GM11168 (cell line): Measurements from ENCODE around the gene SOHLH2.

Experiments
- in situ Hi-C: fragments of 300-500 bp; cut with MboI; formaldehyde crosslinking; loops from one replicate; pipeline ENCODE4 v1.12.0; 2022; ENCODE audit warnings: low sequenced_read_pairs; ENCODE audit not compliant: unreplicated experiment

Gene SOHLH2

DNA sequence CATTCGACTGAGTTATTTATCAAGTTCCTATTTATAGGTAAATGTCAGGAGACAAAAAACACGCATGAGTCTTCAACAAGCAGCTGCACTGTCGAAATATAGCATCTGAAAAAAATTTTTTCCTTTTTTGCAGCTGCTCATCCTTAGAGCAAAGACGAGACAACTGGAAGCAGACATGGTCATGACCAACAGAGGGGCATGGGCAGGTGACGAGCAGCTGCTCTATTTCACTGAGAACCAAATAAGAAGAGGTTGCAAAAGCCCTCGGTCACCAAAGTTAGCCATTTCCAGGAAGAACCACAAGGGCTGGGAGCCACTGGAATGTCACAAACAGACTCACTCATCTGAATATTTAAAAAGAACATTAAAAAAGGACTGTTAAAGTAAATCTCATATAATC, 22.2 kb downstream of the SOHLH2 start:
- in situ Hi-C loops = no loop called here

DNA sequence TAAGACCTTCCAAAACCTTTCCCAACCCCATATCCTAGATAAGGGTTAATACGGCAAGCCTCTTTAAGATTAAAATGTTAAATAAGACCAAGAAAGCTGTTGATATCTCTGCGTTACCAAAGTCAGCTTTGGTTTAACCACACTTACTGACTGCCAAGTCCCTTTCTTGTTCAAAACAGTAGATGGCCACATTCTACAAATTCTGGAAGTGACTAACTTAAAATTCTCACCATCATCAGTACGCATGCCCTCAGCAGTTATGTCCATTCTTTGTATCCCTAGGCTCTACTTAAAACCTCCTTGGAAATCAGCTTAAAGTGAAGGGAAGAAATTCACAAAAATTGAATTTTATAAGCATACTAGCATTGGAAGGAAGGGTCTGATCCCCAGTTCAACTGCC, 23.6 kb downstream of the SOHLH2 start:
- in situ Hi-C loops = no loop called here

DNA sequence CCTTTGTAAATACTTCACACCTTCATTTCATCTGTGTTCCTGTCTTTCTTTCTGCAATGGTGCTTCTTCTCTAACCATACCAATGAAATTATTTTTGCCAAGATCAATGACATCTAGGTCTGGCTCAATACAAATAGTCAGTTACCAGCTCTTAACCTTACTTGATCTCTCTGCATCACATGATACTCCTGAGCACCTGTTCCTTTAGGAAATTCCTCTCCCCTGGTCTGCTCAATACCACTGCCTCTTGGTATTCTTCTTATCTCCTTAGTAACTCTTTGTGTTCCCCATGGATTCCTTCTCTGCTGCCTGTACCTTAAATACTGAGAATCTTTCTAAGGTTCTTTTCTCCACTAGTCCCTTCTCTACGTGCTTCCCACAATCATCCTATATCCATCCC, 25.9 kb downstream of the SOHLH2 start:
- in situ Hi-C loops = no loop called here

DNA sequence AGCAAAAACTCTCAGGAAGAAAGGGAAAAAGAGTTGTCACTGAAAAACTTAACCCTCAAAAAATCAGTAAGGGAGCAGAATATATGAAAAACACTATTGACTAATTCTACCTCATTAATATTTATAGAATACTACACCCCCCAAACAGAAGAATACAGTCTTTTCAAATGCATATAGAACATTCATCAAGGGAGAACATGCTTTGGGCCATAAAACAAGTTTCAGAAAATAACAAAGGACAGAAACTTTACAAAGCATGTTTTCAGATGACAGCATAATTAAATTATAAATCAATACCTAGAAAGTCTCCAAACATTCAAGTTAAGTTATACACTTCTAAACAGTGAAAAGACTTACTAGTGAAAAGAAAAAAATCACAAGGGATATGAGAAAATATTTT, 30.5 kb downstream of the SOHLH2 start:
- in situ Hi-C loops = no loop called here

- in situ Hi-C loops = no loop called here
Measured at GRCh38 chr13:36175621-36176020, 38.7 kb downstream of the SOHLH2 start.

- in situ Hi-C loops = no loop called here
Measured at GRCh38 chr13:36174923-36175322, 39.4 kb downstream of the SOHLH2 start.

GRCh38 chr13:36173571-36174322, 40.6 kb downstream of the SOHLH2 start:
- in situ Hi-C loops = no loop called here

DNA sequence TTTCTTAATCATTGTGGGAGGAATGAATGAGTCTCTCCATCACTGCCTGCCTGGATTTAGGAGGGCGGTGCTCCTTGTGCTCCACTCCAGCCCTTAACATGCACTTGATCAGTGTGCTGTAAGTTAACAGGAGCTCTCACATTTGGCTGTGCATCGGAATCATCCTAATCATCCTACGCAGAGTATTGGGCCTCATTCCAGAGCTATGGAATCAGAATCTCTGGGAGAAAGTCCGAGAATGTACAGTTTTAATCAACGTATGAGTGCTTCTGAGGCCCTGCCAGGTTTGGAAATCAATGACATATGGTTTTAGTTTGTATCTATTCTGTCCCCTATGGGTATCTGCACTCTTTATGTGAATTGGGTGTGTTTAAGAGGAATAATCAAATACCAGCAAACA, 48.3 kb downstream of the SOHLH2 start:
- in situ Hi-C loops = no loop called here

GRCh38 chr13:36163809-36164308, 50.5 kb downstream of the SOHLH2 start:
- in situ Hi-C loops = no loop called here

DNA sequence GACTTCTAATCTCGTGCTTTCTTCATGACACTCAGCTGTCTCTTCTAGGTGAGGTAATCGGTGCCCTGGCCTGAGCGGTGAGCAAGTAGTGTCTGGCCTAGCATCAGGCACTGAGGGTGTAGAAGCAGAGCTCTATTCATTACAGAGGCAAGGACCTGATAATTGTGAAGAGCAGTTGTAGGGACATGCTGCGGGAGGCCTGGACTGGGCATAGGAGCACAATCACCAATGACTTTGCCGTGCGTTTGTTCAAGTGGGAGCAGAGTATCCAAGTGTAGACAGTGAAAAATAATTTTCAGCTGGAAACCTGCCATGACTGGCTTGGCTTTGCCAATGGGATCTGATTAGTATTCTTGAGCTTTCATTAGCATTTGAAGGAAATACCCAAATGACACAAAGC, 51.1 kb downstream of the SOHLH2 start:
- in situ Hi-C loops = no loop called here

DNA sequence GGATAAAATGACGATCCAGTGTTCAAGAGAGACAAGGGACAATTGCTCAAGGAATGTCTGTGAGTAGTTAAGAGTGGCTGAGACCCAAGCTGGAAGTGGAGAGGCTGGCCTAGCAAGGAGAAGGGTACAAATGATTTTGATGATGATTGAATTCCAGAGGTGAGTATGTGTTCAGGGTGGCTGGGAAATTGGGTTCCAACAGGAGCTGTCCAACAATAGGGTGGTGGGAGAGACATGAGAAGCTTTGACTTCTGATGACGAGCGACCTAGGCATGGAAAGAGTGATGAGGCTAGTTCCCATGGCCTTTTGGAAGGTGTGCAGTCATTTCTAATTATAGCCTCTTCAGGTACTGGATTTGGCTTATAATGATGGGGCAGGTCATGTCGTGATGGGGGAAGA, 54.1 kb downstream of the SOHLH2 start:
- in situ Hi-C loops = no loop called here

DNA sequence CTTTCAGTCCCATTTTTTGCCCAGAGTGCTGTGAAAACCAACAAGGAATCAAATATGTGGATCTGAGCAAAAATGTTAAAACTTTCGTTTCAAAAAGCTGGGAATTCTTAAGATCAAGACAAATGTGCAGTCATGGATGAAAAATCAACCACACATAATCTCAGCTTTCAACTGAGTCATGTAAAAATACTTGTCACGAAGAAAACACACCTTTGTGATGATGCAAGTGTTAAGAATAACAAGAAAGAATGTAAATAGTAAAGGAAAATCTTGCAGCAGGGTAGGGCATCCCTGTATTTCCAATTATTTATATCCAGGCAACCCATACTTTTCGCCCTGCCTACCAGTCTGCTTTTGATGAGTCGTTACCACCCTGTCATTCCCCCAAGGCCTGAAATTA, 55.7 kb downstream of the SOHLH2 start:
- in situ Hi-C loops = no loop called here

- in situ Hi-C loops = no loop called here
Measured at GRCh38 chr13:36157480-36157879, 56.9 kb downstream of the SOHLH2 start.

DNA sequence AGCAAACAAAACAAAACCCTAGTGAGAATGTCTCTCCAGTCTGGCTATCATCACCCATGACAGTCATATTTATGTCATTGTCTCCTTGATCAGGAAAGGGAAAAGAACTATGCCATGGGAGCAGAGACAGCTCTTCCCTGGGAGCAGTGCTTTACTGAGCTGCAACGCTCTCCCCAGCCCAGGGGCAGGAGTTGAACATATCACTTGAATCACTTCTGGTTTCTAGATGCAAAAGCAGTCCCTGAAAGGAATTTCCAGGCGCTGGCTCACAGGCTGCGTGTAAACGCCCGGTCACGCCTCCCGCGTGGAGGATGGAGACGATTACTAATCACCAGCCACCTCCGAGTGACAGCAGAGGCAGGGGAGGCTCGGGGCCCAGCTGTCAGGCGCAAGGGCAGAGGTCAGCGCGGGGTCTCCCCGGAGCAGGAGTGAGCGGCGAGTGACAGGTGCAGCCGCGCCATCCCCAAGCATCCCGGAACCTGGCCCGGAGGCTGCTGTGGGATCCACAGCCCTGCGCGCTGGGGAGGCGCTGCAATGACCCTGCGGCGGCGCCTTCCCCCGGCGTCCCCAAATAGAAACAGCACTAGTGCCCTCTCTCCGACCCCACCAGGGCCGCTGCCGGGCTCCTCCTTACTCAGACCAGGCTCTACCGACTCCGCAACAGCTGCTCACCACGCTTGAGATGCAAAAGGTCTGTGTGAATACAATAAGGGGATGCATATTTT, 59.6 kb downstream of the SOHLH2 start:
- in situ Hi-C loops = no loop called here

- in situ Hi-C loops = no loop called here
Measured at GRCh38 chr13:36151591-36151990, 62.8 kb downstream of the SOHLH2 start.

- in situ Hi-C loops = no loop called here
Measured at GRCh38 chr13:36148446-36148845, 65.9 kb downstream of the SOHLH2 start.

DNA sequence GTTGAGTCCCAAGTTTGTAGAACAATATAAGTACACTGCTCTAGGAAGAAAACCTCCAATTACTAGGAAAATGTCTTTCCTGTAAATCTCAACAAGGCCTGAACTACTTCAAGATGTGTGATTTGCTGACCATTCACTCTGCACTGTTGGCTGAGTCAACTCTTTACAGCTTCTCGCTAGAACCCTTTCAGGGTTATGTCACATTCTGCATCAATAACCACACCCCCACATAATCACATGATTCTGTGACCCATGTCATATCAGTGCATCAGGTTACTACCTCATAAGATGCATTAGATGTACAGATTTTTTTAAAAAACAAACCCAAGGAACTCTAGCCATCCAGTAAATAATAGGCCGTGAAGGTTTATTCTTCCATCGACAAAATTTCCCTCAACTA, 67.0 kb downstream of the SOHLH2 start:
- in situ Hi-C loops = no loop called here

DNA sequence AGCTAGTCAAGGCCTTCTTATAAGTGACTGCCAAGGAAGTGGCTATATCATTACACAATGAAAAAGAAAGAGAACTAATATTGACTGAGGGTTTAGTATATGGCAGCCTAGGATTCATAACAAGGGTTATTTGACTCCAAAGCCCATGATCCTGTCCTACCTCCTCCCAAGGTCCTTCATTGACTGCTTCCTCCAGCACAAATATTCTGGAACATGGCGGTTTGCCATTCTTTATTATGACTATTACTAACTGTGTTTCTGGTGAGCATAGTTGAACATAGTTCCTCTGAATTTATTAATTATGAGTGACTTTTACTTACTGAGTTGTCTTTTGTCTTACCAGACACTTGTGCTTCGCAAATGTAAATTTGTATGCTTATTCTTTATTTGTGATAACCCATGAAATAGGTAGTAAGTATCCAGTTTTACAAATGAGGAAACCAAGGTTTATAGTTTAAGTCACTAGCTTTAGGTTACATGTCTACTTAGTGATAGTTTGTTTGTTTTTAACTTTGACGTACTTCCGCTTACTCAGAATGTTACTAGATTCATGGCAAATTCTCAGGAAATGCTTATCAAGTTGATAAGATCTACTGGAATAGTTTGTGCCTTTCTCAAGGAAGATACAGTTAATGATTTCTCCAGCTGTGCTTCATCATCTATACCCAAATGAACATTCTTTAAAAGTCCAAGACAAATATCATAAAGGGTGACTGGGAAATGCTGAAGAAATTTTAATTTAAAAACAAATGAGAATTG, 67.7 kb downstream of the SOHLH2 start:
- in situ Hi-C loops = no loop called here

GRCh38 chr13:36143738-36144137, 70.6 kb downstream of the SOHLH2 start:
- in situ Hi-C loops = no loop called here

GRCh38 chr13:36142735-36143134, 71.6 kb downstream of the SOHLH2 start:
- in situ Hi-C loops = no loop called here

GRCh38 chr13:36135876-36136275, 78.5 kb downstream of the SOHLH2 start:
- in situ Hi-C loops = no loop called here
